Transverse colon (tissue), 4 donors: ENCODE results near the gene TCERG1L. TPM values are rescaled to one million over a fixed set of nuclear protein-coding genes. Genes with fewer than 3 reads are reported as not detected.

Experiments used
- DNase-seq: peaks from one replicate; pipeline ENCODE4 v3.0.0-alpha.2; 2019
- H3K27ac ChIP-seq, 4 donors: fragments of 200-600 bp; sonication (generic); 2 replicates each; pipeline ENCODE4 v1.5.1; 2016 to 2018; ENCODE audit warnings: inconsistent platforms in 4 of 4
- H3K27me3 ChIP-seq: fragments of 200-600 bp; sonication (generic); 2 replicates; pipeline ENCODE4 v1.5.1; 2017; ENCODE audit warnings: inconsistent platforms
- H3K36me3 ChIP-seq, 4 donors: fragments of 200-600 bp; sonication (generic); 2 replicates each; pipeline ENCODE4 v1.5.1; 2017 to 2019; ENCODE audit warnings: inconsistent platforms in 4 of 4
- H3K4me1 ChIP-seq, 4 donors: fragments of 200-600 bp; sonication (generic); 2 replicates each; pipeline ENCODE4 v1.5.1; 2017 to 2020; ENCODE audit warnings: inconsistent platforms in 4 of 4
- H3K4me3 ChIP-seq, 4 donors: fragments of 200-600 bp; sonication (generic); 1 replicate in 1 of 4; 2 replicates in 3 of 4; pipeline versions ENCODE4 v1.5.1 to v1.6.1; 2017 to 2019; ENCODE audit warnings: inconsistent platforms in 4 of 4
- H3K9me3 ChIP-seq, 2 donors: fragments of 200-600 bp; sonication (generic); 2 replicates each; pipeline ENCODE4 v1.5.1; 2017 to 2019; ENCODE audit warnings: inconsistent platforms in 2 of 2
- CTCF ChIP-seq, 5 experiments: fragments of 200-600 bp in 3 of 5; fragments of 450-650 bp in 2 of 5; sonication (generic) in 3 of 5; IDR thresholded peaks; 1 replicate in 2 of 5; 2 replicates in 3 of 5; pipeline ENCODE4 v1.5.1; 2016 to 2017; ENCODE audit warnings: antibody characterized with exemption in 5 of 5, inconsistent platforms in 3 of 5, mild to moderate bottlenecking in 2 of 5, moderate library complexity in 1 of 5
- EP300 ChIP-seq: sonication (generic); formaldehyde crosslinking; IDR thresholded peaks from one replicate; pipeline ENCODE4 v1.6.1; 2017; ENCODE audit warnings: antibody characterized with exemption, low read depth
- POLR2A ChIP-seq: fragments of 450-650 bp; IDR thresholded peaks from one replicate; pipeline ENCODE4 v1.6.1; 2016; ENCODE audit warnings: antibody characterized with exemption, mild to moderate bottlenecking, moderate library complexity
- POLR2AphosphoS5 ChIP-seq, 3 donors: sonication (generic); formaldehyde crosslinking; IDR thresholded peaks; one replicate each; pipeline ENCODE4 v1.6.1; 2016; ENCODE audit warnings: antibody characterized with exemption in 3 of 3
- WGBS, 2 donors: methylation state at CpG; one replicate each; pipeline ENCODE4 v1.1.5; 2018; ENCODE audit warnings: low coverage in 1 of 2; 5-methylcytosine and 5-hydroxymethylcytosine counted together
- in situ Hi-C, 4 donors: fragments of 200-750 bp; cut with MboI; loops; one replicate each; pipeline versions ENCODE4 v1.15.0 to v1.15.1; 2017; ENCODE audit warnings: low sequenced_read_pairs in 3 of 4, low pct_ligation_motif_present in 1 of 4, low pct_unique_long_range_greater_than_20kb in 1 of 4
- intact Hi-C: fragments of 100-400 bp; cut with DNase I; formaldehyde crosslinking; loops from one replicate; pipeline ENCODE4 v1.15.1; 2023; ENCODE audit warnings: low total_unique reads
- total RNA-seq, 4 donors: library from RNA; depleted of rRNA; stranded (reverse); fragments of >200 nt; gene quantifications; one replicate each; pipeline ENCODE4 v1.1.0, GENCODE V29; 2016

The TCERG1L gene
- total RNA-seq, 4 donors from 2014 or later: 0.16 TPM; not detected in 3

- H3K27me3 ChIP-seq: no peaks in the 10 kb centered on the region
- H3K4me1 ChIP-seq: peaks cover 0 to 6% (median 0%) of the 10 kb centered on the region in 4 donors
- no peaks in the 10 kb centered on the region for H3K36me3 ChIP-seq
- TF ChIP-seq CTCF (IDR thresholded peaks at IDR 0.05) (no peak), POLR2AphosphoS5 (IDR thresholded peaks at IDR 0.05) (no peak), POLR2A (no peak), EP300 (no peak)
- H3K9me3 ChIP-seq: no peaks in the 10 kb centered on the region
- no peak overlapping the region for H3K27ac ChIP-seq
- intact Hi-C loops: no loop called here
- no peak overlapping the region for H3K4me3 ChIP-seq
- in situ Hi-C loops: no loop called here
- 90 to 95% methylated on average over 3 to 12 of the region's 12 CpGs for WGBS, 2 donors
- no peak for DNase-seq
Observed at GRCh38 chr10:131095313-131095580, 216.3 kb downstream of the TCERG1L start.

- H3K27me3 ChIP-seq: no peaks in the 10 kb centered on the region
- no peak overlapping the region for H3K4me3 ChIP-seq
- H3K4me1 ChIP-seq: peaks cover 0 to 6% (median 0%) of the 10 kb centered on the region in 4 donors
- 20 to 72% methylated on average over 1 to 27 of the region's 29 CpGs for WGBS, 2 donors
- intact Hi-C loops: no loop called here
- in situ Hi-C loops: no loop called here
- H3K36me3 ChIP-seq: no peaks in the 10 kb centered on the region
- TF ChIP-seq POLR2AphosphoS5 (IDR thresholded peaks at IDR 0.05) (no peak), CTCF (IDR thresholded peaks at IDR 0.05) (no peak), POLR2A (no peak), EP300 (no peak)
- H3K27ac ChIP-seq: no peak overlapping the region
- DNase-seq: no peak
- no peaks in the 10 kb centered on the region for H3K9me3 ChIP-seq
Observed at GRCh38 chr10:131094527-131095312, 216.8 kb downstream of the TCERG1L start.

- DNase-seq: no peak
- 75 to 89% methylated on average over 4 to 19 of the region's 19 CpGs for WGBS, 2 donors
- H3K36me3 ChIP-seq: no peaks in the 10 kb centered on the region
- intact Hi-C loops: no loop called here
- no peak overlapping the region for H3K27ac ChIP-seq
- no peaks in the 10 kb centered on the region for H3K9me3 ChIP-seq
- no peaks in the 10 kb centered on the region for H3K4me1 ChIP-seq
- in situ Hi-C loops: no loop called here
- H3K27me3 ChIP-seq: no peaks in the 10 kb centered on the region
- H3K4me3 ChIP-seq: no peak overlapping the region
- TF ChIP-seq EP300: no peak
- TF ChIP-seq CTCF (IDR thresholded peaks at IDR 0.05): no peak
- no peak for TF ChIP-seq POLR2AphosphoS5 (IDR thresholded peaks at IDR 0.05)
- no peak for TF ChIP-seq POLR2A
Observed at GRCh38 chr10:131093795-131094366, 217.6 kb downstream of the TCERG1L start.

- no peaks in the 10 kb centered on the region for H3K9me3 ChIP-seq
- H3K27ac ChIP-seq: no peak overlapping the region
- intact Hi-C loops (no loop called here), in situ Hi-C loops (no loop called here)
- H3K36me3 ChIP-seq: no peaks in the 10 kb centered on the region
- H3K4me1 ChIP-seq: no peaks in the 10 kb centered on the region
- TF ChIP-seq CTCF (IDR thresholded peaks at IDR 0.05) (no peak), EP300 (no peak), POLR2A (no peak), POLR2AphosphoS5 (IDR thresholded peaks at IDR 0.05) (no peak)
- WGBS, 2 donors: 92% methylated on average over 14 of the region's 14 CpGs; no CpG with 5 or more reads in 1 of the 2 donors
- H3K27me3 ChIP-seq: no peaks in the 10 kb centered on the region
- no peak overlapping the region for H3K4me3 ChIP-seq
- DNase-seq: no peak
Observed at GRCh38 chr10:131093346-131093745, 218.2 kb downstream of the TCERG1L start.
